GM12878 (cell line): Measurements from ENCODE around the gene SERINC5. TPM values are rescaled to one million over a fixed set of nuclear protein-coding genes. Genes with fewer than 3 reads are reported as not detected.

Source experiments
- ATAC-seq: fragments of 200-7000 bp; cut with Tn5 transposase; 3 replicates; pipeline ENCODE4 v1.9.1; 2020; ENCODE audit warnings: mild to moderate bottlenecking, moderate library complexity
- BruUV-seq: library from RNA; stranded (reverse); fragments of 400-500 nt; replicated peaks from 2 replicates; lab custom pipeline; 2021; lab: Mats Ljungman, UMichigan
- CTCF ChIA-PET: fragments of 300-600 bp; sonication (Branson Sonifier 250); formaldehyde crosslinking; extraction: SDS; loops from one replicate; lab custom pipeline; 2021; ENCODE audit warnings: inconsistent platforms; lab: Yijun Ruan, JAX
- POLR2A ChIA-PET: fragments of 350-600 bp; formaldehyde crosslinking; extraction: SDS; loops from one replicate; lab custom pipeline; 2021; ENCODE audit warnings: inconsistent platforms; lab: Charles Lee
- RAD21 ChIA-PET: fragments of 300-600 bp; sonication (Branson Sonifier 250); formaldehyde crosslinking; loops from one replicate; lab custom pipeline; 2023; ENCODE audit warnings: antibody characterized with exemption; ENCODE audit not compliant: unreplicated experiment; lab: Charles Lee
- SMC1A ChIA-PET: fragments of 300-600 bp; sonication (Branson Sonifier 250); formaldehyde crosslinking; loops from one replicate; lab custom pipeline; 2023; ENCODE audit not compliant: unreplicated experiment, uncharacterized antibody; lab: Charles Lee
- DNase-seq: peaks from one replicate; pipeline ENCODE4 v3.0.0-alpha.2; 2011; ENCODE audit warnings: low read depth, low spot score
- FAIRE-seq: peaks from 3 replicates; lab custom pipeline; 2011; peaks lifted over from hg19 to GRCh38; lab: Jason Lieb, UNC
- H2AFZ ChIP-seq: 2 replicates; pipeline ENCODE4 v1.6.0; 2011; ENCODE audit warnings: low read depth, low read length, control low read depth; ENCODE audit not compliant: control insufficient read depth
- H3K27ac ChIP-seq: 2 replicates; pipeline ENCODE4 v1.5.1; 2011; ENCODE audit warnings: control low read depth; ENCODE audit not compliant: control insufficient read depth, insufficient read depth
- H3K27me3 ChIP-seq, 2 experiments: replicated peaks in 1 of 2; 2 replicates each; pipeline versions ENCODE4 v1.6.0 to v1.6.1; 2011; ENCODE audit warnings: low read length in 1 of 2; ENCODE audit not compliant: control insufficient read depth in 2 of 2, insufficient read depth in 2 of 2
- H3K36me3 ChIP-seq, 2 experiments: 2 replicates each; pipeline ENCODE4 v1.5.1; 2011; ENCODE audit warnings: low read length in 1 of 2; ENCODE audit not compliant: control insufficient read depth in 2 of 2, insufficient read depth in 2 of 2
- H3K4me1 ChIP-seq: 2 replicates; pipeline ENCODE4 v1.6.1; 2011; ENCODE audit warnings: mild to moderate bottlenecking, low read length, moderate library complexity, mixed read lengths; ENCODE audit not compliant: control insufficient read depth, insufficient read depth
- H3K4me2 ChIP-seq: 2 replicates; pipeline ENCODE4 v1.6.0; 2011; ENCODE audit warnings: control low read depth; ENCODE audit not compliant: control insufficient read depth, insufficient read depth
- H3K4me3 ChIP-seq: fragments of 200-600 bp; sonication (generic); 2 replicates; pipeline ENCODE4 v1.5.1; 2016
- H3K79me2 ChIP-seq: 2 replicates; pipeline ENCODE4 v1.6.0; 2011; ENCODE audit warnings: low read length; ENCODE audit not compliant: control insufficient read depth, insufficient read depth
- H3K9ac ChIP-seq: 2 replicates; pipeline ENCODE4 v1.8.0; 2011; ENCODE audit warnings: low read length, control low read depth, mixed read lengths; ENCODE audit not compliant: control insufficient read depth, insufficient read depth
- H3K9me3 ChIP-seq: replicated peaks from 3 replicates; pipeline ENCODE4 v1.5.1; 2011; ENCODE audit warnings: mild to moderate bottlenecking, low read length; ENCODE audit not compliant: control insufficient read depth, insufficient read depth
- H4K20me1 ChIP-seq: 2 replicates; pipeline ENCODE4 v1.6.0; 2011; ENCODE audit not compliant: control insufficient read depth, insufficient read depth
- ATF7 ChIP-seq: fragments of 450-650 bp; IDR thresholded peaks from 2 replicates; pipeline ENCODE4 v1.6.1; 2016; ENCODE audit warnings: low read depth, mild to moderate bottlenecking
- CREM ChIP-seq: IDR thresholded peaks from 2 replicates; pipeline ENCODE4 v1.6.1; 2014; ENCODE audit warnings: antibody characterized with exemption, low read depth
- IRF4 ChIP-seq: IDR thresholded peaks from 2 replicates; pipeline ENCODE4 v1.6.1; 2011; ENCODE audit warnings: low read depth, low read length
- MYC ChIP-seq: IDR thresholded peaks from 2 replicates; pipeline ENCODE4 v1.6.1; 2011; ENCODE audit warnings: mild to moderate bottlenecking, low read length, moderate library complexity, inconsistent platforms; ENCODE audit not compliant: insufficient read depth, insufficient replicate concordance, insufficient read length, severe bottlenecking
- WGBS: methylation state at CpG from one replicate; pipeline ENCODE4 v1.1.6; 2016; ENCODE audit warnings: low lambda C conversion rate; ENCODE audit not compliant: insufficient replicate concordance, insufficient coverage; ENCODE audit errors: missing lambda C conversion rate; 5-methylcytosine and 5-hydroxymethylcytosine counted together
- in situ Hi-C: fragments of 300-500 bp; cut with MboI; formaldehyde crosslinking; loops from 9 replicates; pipeline ENCODE4 v1.14.3; 2018; ENCODE audit warnings: mixed read lengths
- intact Hi-C: fragments of 100-400 bp; cut with micrococcal nuclease; formaldehyde crosslinking; loops from one replicate; pipeline ENCODE4 v1.14.2; 2022; ENCODE audit not compliant: unreplicated experiment
- polyA plus RNA-seq, 11 experiments: library from polyadenylated mRNA; depleted of rRNA in 4 of 11; unstranded in 6 of 11; stranded (reverse) in 5 of 11; fragments of >200 nt; fragmentation: Nextera tagmentation in 4 of 11; fragmentation: Illumina TruSeq in 1 of 11; extraction: Ambion mirVana in 4 of 11; extraction: Trizol in 1 of 11; gene quantifications; 1 replicate in 1 of 11; 2 replicates in 10 of 11; pipeline versions ENCODE4 v1.2.1 to v1.2.3, GENCODE V29; 2011 to 2016; ENCODE audit warnings: inconsistent platforms in 2 of 11, missing spikeins in 2 of 11, low read depth in 1 of 11
- total RNA-seq, 4 experiments: library from RNA; depleted of rRNA in 3 of 4; stranded (reverse); fragments of >200 nt in 3 of 4; fragmentation: Illumina TruSeq in 1 of 4; extraction: Trizol in 1 of 4; gene quantifications; 2 replicates each; pipeline versions ENCODE4 v1.2.1 to v1.2.3, GENCODE V29; 2013 to 2021
- TF ChIP-seq, protein P1 (sequence below): IDR thresholded peaks from 2 replicates; pipeline ENCODE4 v1.6.1; 2011; ENCODE audit warnings: mild to moderate bottlenecking, low read depth, low read length, moderate library complexity; ENCODE audit not compliant: insufficient replicate concordance
- TF ChIP-seq, protein P2 (sequence below): fragments of 450-650 bp; IDR thresholded peaks from 2 replicates; pipeline ENCODE4 v1.6.1; 2018; ENCODE audit warnings: mild to moderate bottlenecking, low read depth, moderate library complexity; ENCODE audit not compliant: partially characterized antibody
- TF ChIP-seq, protein P3 (sequence below): IDR thresholded peaks from 2 replicates; pipeline ENCODE4 v1.6.1; 2011; ENCODE audit warnings: low read depth, low read length, improper control_type of control experiment, borderline replicate concordance

The SERINC5 gene
- total and polyA plus RNA-seq, 10 of the 15 experiments (the other 5 are each of a cell fraction or from before 2014, with no cell fraction given), result 0.66 to 7.0 (median 2.8) TPM

DNA sequence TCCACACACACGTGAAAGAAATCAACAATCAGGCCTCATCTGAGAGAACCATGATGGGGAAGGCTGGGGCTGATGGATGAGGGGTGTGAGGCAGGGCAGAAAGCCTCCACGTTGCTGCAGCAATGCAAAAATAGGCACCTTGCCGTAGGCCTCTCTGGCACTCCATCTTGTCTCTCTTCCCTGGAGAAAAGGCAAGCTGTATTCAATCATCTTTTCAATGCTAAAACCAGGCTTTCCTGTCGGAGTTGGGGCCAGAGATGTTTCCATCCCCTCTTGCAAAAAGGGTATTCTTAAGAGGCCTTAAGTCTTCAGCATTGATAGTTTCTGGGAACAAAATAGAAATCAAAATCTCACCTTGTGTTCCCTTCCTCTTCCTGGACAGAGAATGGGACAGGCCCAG is 139.8 kb downstream of the SERINC5 start:
- Histone ChIP-seq H3K4me2 (no peak overlapping the region), H3K9ac (no peak overlapping the region), H3K27me3 (no peaks in the 10 kb centered on the region), H3K27ac (no peak overlapping the region), H3K9me3 (peaks cover 3% of the 10 kb centered on the region; the same call in 2 of the 3 replicates), H3K79me2 (no peaks in the 10 kb centered on the region), H2AFZ (no peak overlapping the region), H3K36me3 (no peaks in the 10 kb centered on the region), H3K4me1 (no peaks in the 10 kb centered on the region), H4K20me1 (no peaks in the 10 kb centered on the region), H3K4me3 (no peak overlapping the region)
- no peak for FAIRE-seq
- ChIA-PET POLR2A (interaction anchor here (0.6 kb wide), 1 partner anchor 28 kb away, joined by 3 read pairs; no protein-coding TSS in a partner anchor), CTCF (no interaction called here), SMC1A (no interaction called here), RAD21 (interaction anchor here (1.6 kb wide), 1 partner anchor 141 kb away, joined by 5 read pairs; no protein-coding TSS in a partner anchor)
- no TSS peak for BruUV-seq
- WGBS, result 39% methylated on average over 4 of the region's 4 CpGs
- TF ChIP-seq IRF4 (no peak), ATF7 (no peak), MYC (no peak), CREM (no peak)
- TF ChIP-seq, protein P1, sequence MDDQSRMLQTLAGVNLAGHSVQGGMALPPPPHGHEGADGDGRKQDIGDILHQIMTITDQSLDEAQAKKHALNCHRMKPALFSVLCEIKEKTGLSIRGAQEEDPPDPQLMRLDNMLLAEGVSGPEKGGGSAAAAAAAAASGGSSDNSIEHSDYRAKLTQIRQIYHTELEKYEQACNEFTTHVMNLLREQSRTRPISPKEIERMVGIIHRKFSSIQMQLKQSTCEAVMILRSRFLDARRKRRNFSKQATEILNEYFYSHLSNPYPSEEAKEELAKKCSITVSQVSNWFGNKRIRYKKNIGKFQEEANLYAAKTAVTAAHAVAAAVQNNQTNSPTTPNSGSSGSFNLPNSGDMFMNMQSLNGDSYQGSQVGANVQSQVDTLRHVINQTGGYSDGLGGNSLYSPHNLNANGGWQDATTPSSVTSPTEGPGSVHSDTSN, result no peak
- TF ChIP-seq, protein P2, sequence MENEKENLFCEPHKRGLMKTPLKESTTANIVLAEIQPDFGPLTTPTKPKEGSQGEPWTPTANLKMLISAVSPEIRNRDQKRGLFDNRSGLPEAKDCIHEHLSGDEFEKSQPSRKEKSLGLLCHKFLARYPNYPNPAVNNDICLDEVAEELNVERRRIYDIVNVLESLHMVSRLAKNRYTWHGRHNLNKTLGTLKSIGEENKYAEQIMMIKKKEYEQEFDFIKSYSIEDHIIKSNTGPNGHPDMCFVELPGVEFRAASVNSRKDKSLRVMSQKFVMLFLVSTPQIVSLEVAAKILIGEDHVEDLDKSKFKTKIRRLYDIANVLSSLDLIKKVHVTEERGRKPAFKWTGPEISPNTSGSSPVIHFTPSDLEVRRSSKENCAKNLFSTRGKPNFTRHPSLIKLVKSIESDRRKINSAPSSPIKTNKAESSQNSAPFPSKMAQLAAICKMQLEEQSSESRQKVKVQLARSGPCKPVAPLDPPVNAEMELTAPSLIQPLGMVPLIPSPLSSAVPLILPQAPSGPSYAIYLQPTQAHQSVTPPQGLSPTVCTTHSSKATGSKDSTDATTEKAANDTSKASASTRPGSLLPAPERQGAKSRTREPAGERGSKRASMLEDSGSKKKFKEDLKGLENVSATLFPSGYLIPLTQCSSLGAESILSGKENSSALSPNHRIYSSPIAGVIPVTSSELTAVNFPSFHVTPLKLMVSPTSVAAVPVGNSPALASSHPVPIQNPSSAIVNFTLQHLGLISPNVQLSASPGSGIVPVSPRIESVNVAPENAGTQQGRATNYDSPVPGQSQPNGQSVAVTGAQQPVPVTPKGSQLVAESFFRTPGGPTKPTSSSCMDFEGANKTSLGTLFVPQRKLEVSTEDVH, result no peak
- TF ChIP-seq, protein P3, sequence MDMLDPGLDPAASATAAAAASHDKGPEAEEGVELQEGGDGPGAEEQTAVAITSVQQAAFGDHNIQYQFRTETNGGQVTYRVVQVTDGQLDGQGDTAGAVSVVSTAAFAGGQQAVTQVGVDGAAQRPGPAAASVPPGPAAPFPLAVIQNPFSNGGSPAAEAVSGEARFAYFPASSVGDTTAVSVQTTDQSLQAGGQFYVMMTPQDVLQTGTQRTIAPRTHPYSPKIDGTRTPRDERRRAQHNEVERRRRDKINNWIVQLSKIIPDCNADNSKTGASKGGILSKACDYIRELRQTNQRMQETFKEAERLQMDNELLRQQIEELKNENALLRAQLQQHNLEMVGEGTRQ, result no peak
- ATAC-seq, result no peak
- intact Hi-C loops (no loop called here), in situ Hi-C loops (no loop called here)
- no peak for DNase-seq
